Keratinocyte (primary cell): ENCODE results near the gene CARTPT.

Experiments
- EZH2 ChIP-seq: IDR thresholded peaks from one replicate; pipeline ENCODE4 v1.6.1; 2012; ENCODE audit warnings: inconsistent platforms, mild to moderate bottlenecking, low read length, moderate library complexity
- TF ChIP-seq, protein P1 (sequence below), 3 experiments: IDR thresholded peaks in 1 of 3; conservative IDR thresholded peaks in 1 of 3; optimal IDR thresholded peaks in 1 of 3; 2 replicates in 2 of 3; 3 replicates in 1 of 3; pipeline versions ENCODE3 to v1.5.1; 2011; ENCODE audit warnings: low read length in 3 of 3, mild to moderate bottlenecking in 3 of 3, moderate library complexity in 2 of 3, control low read depth in 1 of 3, inconsistent platforms in 1 of 3; ENCODE audit not compliant: insufficient read depth in 2 of 3; ENCODE audit errors: extremely low read depth in 1 of 3

GRCh38 chr5:71747182-71747581 lies 28.1 kb downstream of the CARTPT start:
- TF ChIP-seq, protein P1, sequence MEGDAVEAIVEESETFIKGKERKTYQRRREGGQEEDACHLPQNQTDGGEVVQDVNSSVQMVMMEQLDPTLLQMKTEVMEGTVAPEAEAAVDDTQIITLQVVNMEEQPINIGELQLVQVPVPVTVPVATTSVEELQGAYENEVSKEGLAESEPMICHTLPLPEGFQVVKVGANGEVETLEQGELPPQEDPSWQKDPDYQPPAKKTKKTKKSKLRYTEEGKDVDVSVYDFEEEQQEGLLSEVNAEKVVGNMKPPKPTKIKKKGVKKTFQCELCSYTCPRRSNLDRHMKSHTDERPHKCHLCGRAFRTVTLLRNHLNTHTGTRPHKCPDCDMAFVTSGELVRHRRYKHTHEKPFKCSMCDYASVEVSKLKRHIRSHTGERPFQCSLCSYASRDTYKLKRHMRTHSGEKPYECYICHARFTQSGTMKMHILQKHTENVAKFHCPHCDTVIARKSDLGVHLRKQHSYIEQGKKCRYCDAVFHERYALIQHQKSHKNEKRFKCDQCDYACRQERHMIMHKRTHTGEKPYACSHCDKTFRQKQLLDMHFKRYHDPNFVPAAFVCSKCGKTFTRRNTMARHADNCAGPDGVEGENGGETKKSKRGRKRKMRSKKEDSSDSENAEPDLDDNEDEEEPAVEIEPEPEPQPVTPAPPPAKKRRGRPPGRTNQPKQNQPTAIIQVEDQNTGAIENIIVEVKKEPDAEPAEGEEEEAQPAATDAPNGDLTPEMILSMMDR (optimal IDR thresholded peaks at IDR 0.05 in 1 of 3, IDR thresholded peaks at IDR 0.05 in 1 of 3, conservative IDR thresholded peaks at IDR 0.05 in 1 of 3; ENCODE audit: extremely low read depth in 1 of 3, insufficient read depth in 2 of 3, low read length in 3 of 3) = no peak
- no peak for TF ChIP-seq EZH2
